K562 (cell line): Measurements from ENCODE around the gene LUC7L. TPM values are rescaled to one million over a fixed set of nuclear protein-coding genes. Genes with fewer than 3 reads are reported as not detected.
A peak's percentile ranks its signal among the peaks of the same experiment; 100 is the strongest.

Experiments used
- ATAC-seq: fragments of 200-7000 bp; cut with Tn5 transposase; 3 replicates; pipeline ENCODE4 v1.9.1; 2020; ENCODE audit warnings: moderate library complexity
- BruUV-seq: library from RNA; stranded (reverse); fragments of 400-500 nt; replicated peaks from 2 replicates; lab custom pipeline; 2021; lab: Mats Ljungman, UMichigan
- CTCF ChIA-PET: fragments of 300-600 bp; formaldehyde crosslinking; extraction: SDS; loops from one replicate; lab custom pipeline; 2021; ENCODE audit warnings: low intra/inter-chr PET ratio; lab: Yijun Ruan, JAX
- POLR2A ChIA-PET: fragments of 300-600, 350-650 bp; sonication (Branson Sonifier 250); formaldehyde crosslinking; extraction: SDS; loops from one replicate; lab custom pipeline; 2021; ENCODE audit warnings: antibody characterized with exemption, inconsistent platforms; lab: Yijun Ruan, JAX
- DNase-seq, 4 experiments: peaks; one replicate each; pipeline versions ENCODE4 v3.0.0 to v3.0.0-alpha.2; 2011 to 2018; ENCODE audit warnings: low spot score in 3 of 4, mixed read lengths in 3 of 4; ENCODE audit errors: extremely low read depth in 1 of 4
- FAIRE-seq: peaks from 2 replicates; lab custom pipeline; 2011; peaks lifted over from hg19 to GRCh38; lab: Jason Lieb, UNC
- H2AFZ ChIP-seq: 2 replicates; pipeline ENCODE4 v1.6.0; 2011; ENCODE audit warnings: low read depth, low read length, control low read depth, inconsistent platforms
- H3K27ac ChIP-seq: fragments of 200-600 bp; 3 replicates; pipeline ENCODE4 v1.8.0; 2011; ENCODE audit warnings: low read depth, mild to moderate bottlenecking, control low read depth, inconsistent platforms, low read length, moderate library complexity, mixed read lengths; ENCODE audit errors: extremely low read depth
- H3K27me3 ChIP-seq, 2 experiments: fragments of 300-600 bp in 1 of 2; 2 replicates in 1 of 2; 3 replicates in 1 of 2; pipeline versions ENCODE4 v1.6.0 to v1.8.0; 2011; ENCODE audit warnings: inconsistent platforms in 2 of 2, low read length in 2 of 2, mild to moderate bottlenecking in 1 of 2, mixed read lengths in 1 of 2, moderate library complexity in 1 of 2; ENCODE audit not compliant: control insufficient read depth in 2 of 2, insufficient read depth in 2 of 2
- H3K36me3 ChIP-seq: fragments of 300-600 bp; 3 replicates; pipeline ENCODE4 v1.8.0; 2011; ENCODE audit warnings: mild to moderate bottlenecking, low read length, inconsistent platforms; ENCODE audit not compliant: control insufficient read depth, insufficient read depth
- H3K4me1 ChIP-seq, 2 experiments: fragments of 200-600 bp in 1 of 2; replicated peaks in 1 of 2; 2 replicates in 1 of 2; 3 replicates in 1 of 2; pipeline versions ENCODE4 v1.5.1 to v1.8.0; 2011; ENCODE audit warnings: inconsistent platforms in 2 of 2, low read length in 2 of 2, mild to moderate bottlenecking in 1 of 2, mixed read lengths in 1 of 2, moderate library complexity in 1 of 2; ENCODE audit not compliant: control insufficient read depth in 2 of 2, insufficient read depth in 2 of 2
- H3K4me2 ChIP-seq: 2 replicates; pipeline ENCODE4 v1.6.1; 2011; ENCODE audit warnings: low read length, control low read depth, inconsistent platforms, mixed read lengths; ENCODE audit not compliant: insufficient read depth
- H3K4me3 ChIP-seq: fragments of 200-600 bp; sonication (generic), shearing (Covaris generic); 2 replicates; pipeline ENCODE4 v1.5.1; 2016; ENCODE audit warnings: control low read depth, inconsistent platforms
- H3K79me2 ChIP-seq: fragments of 200-600 bp; 3 replicates; pipeline ENCODE4 v1.8.0; 2011; ENCODE audit warnings: low read length, inconsistent platforms; ENCODE audit not compliant: control insufficient read depth, insufficient read depth
- H3K9ac ChIP-seq, 2 experiments: 2 replicates each; pipeline versions ENCODE4 v1.6.0 to v1.6.1; 2011; ENCODE audit warnings: low read depth in 2 of 2, low read length in 2 of 2, control low read depth in 1 of 2, inconsistent platforms in 1 of 2, mild to moderate bottlenecking in 1 of 2, mixed read lengths in 1 of 2; ENCODE audit not compliant: insufficient read depth in 1 of 2
- H3K9me1 ChIP-seq: one replicate; pipeline ENCODE4 v1.6.0; 2011; ENCODE audit warnings: inconsistent platforms, mild to moderate bottlenecking, low read length, moderate library complexity; ENCODE audit not compliant: control insufficient read depth, insufficient read depth
- H3K9me3 ChIP-seq: replicated peaks from 2 replicates; pipeline ENCODE4 v1.5.1; 2011; ENCODE audit warnings: low read depth, low read length, inconsistent platforms; ENCODE audit not compliant: control insufficient read depth, insufficient read depth
- H4K20me1 ChIP-seq: replicated peaks from 2 replicates; pipeline ENCODE4 v1.6.1; 2011; ENCODE audit warnings: low read length, inconsistent platforms, mixed read lengths; ENCODE audit not compliant: control insufficient read depth, insufficient read depth
- CEBPB ChIP-seq: fragments of 450-650 bp; IDR thresholded peaks from 2 replicates; pipeline ENCODE4 v1.6.1; 2016; ENCODE audit warnings: missing genetic modification characterization, missing compliant biosample characterization
- SMAD2 ChIP-seq: fragments of 150-350 bp; IDR thresholded peaks from 2 replicates; pipeline ENCODE4 v1.6.1; 2014; ENCODE audit warnings: low read depth, mild to moderate bottlenecking, low read length
- ZNF212 ChIP-seq: fragments of 450-650 bp; formaldehyde crosslinking; IDR thresholded peaks from 2 replicates; pipeline ENCODE4 v1.4.0; 2020; ENCODE audit warnings: mild to moderate bottlenecking
- WGBS: fragments of 100-300 bp; shearing (Covaris generic); methylation state at CpG from one replicate; pipeline ENCODE4 v1.1.6; 2016; ENCODE audit warnings: low coverage, mixed read lengths; ENCODE audit not compliant: insufficient coverage; ENCODE audit errors: missing lambda C conversion rate; 5-methylcytosine and 5-hydroxymethylcytosine counted together
- in situ Hi-C: fragments of 300-500 bp; cut with MboI; formaldehyde crosslinking; loops from 4 replicates; pipeline ENCODE4 v1.15.0; 2018; ENCODE audit warnings: inconsistent platforms, mixed read lengths
- intact Hi-C: fragments of 100-400 bp; cut with micrococcal nuclease; formaldehyde crosslinking; loops from 2 replicates; pipeline ENCODE4 v1.14.2; 2022
- polyA plus RNA-seq, 8 experiments: library from polyadenylated mRNA; depleted of rRNA in 4 of 8; stranded (reverse) in 5 of 8; unstranded in 3 of 8; fragments of >200 nt; fragmentation: Nextera tagmentation in 2 of 8; fragmentation: Illumina TruSeq in 1 of 8; extraction: Ambion mirVana in 2 of 8; extraction: Trizol in 1 of 8; gene quantifications; 2 replicates each; pipeline versions ENCODE4 v1.2.1 to v1.2.3, GENCODE V29; 2011 to 2014; ENCODE audit warnings: inconsistent platforms in 1 of 8, missing spikeins in 1 of 8
- total RNA-seq, 7 experiments: library from RNA; depleted of rRNA in 6 of 7; stranded (reverse); fragments of >200 nt in 6 of 7; fragmentation: Illumina TruSeq in 2 of 7; extraction: Trizol in 2 of 7; gene quantifications; 2 replicates each; pipeline versions ENCODE4 v1.2.1 to v1.2.3, GENCODE V29; 2011 to 2021; ENCODE audit warnings: low replicate concordance in 1 of 7
- TF ChIP-seq, protein P1 (sequence below), 2 experiments: IDR thresholded peaks in 1 of 2; conservative IDR thresholded peaks in 1 of 2; 2 replicates each; pipeline ENCODE4 v1.6.1; 2016; ENCODE audit warnings: low read depth in 2 of 2, mild to moderate bottlenecking in 1 of 2, missing compliant biosample characterization in 1 of 2, missing genetic modification characterization in 1 of 2, moderate library complexity in 1 of 2

LUC7L gene
- total and polyA plus RNA-seq, 9 of the 15 experiments (the other 6 are each of a cell fraction or from before 2014, with no cell fraction given): 1.7 to 93.3 (median 59.5) TPM

DNA sequence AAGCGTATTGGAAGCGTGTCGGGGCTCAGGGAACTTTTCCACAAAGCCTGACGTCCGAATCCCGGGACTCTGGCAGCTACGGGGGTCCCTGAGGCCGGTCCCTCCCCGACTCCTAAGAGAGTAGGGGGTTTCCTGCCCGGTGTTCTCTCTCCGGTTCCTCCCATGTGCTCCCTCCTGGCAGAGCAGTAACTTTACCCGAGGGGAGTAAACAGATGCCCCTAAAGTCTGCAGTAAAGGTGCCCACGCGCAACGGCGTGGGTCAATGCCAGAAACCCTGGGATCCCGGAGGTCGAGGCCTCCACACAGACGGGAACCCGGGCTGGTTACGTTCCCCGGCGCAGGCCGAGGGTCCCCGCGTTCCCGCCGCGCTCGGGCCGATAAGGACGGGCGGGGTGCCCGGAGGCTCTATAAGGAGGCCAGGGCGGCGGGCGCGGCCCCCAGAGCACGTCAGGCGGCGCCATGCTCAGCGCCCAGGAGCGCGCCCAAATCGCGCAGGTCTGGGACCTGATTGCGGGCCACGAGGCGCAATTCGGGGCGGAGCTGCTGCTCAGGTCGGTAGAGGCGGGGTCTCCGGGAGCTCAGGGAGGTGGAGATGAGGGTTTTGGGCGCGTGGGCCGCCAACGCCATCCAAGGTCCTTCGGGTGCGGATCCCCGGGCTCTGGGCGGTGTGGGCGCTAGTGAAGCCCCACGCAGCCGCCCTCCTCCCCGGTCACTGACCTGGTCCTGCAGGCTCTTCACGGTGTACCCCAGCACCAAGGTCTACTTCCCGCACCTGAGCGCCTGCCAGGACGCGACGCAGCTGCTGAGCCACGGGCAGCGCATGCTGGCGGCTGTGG, 63.5 kb downstream of the LUC7L start, which contains the start of gene HBM:
Gene HBM (plus strand): TSS at position 440 of the 836 bp plus-strand sequence. CDS start 20 bp downstream, at position 460.
- peak within 1 kb of the TSS; percentile 74; the same call in 1 of the 2 replicates for H2AFZ ChIP-seq
- intact Hi-C loops: no loop called here

More for the DNA sequence above, 63.5 kb downstream of the LUC7L start, which contains the start of gene HBM:
- ChIA-PET POLR2A (no interaction called here), CTCF (no interaction called here)
- Histone ChIP-seq H3K27me3 (no peaks in the 10 kb centered on the region), H3K9me3 (no peaks in the 10 kb centered on the region), H3K36me3 (no peaks in the 10 kb centered on the region), H3K4me1 (peaks cover 10 to 69% of the 10 kb centered on the region in 2 experiments; a peak in 4 of 5 replicates), H3K4me2 (peak within 1 kb of the TSS; percentile 70), H4K20me1 (no peaks in the 10 kb centered on the region), H3K79me2 (no peaks in the 10 kb centered on the region), H3K27ac (peak within 1 kb of the TSS; percentile 66; the same call in 2 of the 3 replicates), H3K4me3 (peak within 1 kb of the TSS; percentile 35), H3K9ac (peak within 1 kb of the TSS; percentile 59 to 89; a peak in 3 of 4 replicates), H3K9me1 (no peaks in the 10 kb centered on the region)
- DNase-seq: no peak
- no TSS peak for BruUV-seq
- in situ Hi-C loops: no loop called here
- TF ChIP-seq ZNF212 (CRISPR knock-in tag) (no peak), SMAD2 (no peak), CEBPB (tag) (no peak)
- TF ChIP-seq, protein P1, sequence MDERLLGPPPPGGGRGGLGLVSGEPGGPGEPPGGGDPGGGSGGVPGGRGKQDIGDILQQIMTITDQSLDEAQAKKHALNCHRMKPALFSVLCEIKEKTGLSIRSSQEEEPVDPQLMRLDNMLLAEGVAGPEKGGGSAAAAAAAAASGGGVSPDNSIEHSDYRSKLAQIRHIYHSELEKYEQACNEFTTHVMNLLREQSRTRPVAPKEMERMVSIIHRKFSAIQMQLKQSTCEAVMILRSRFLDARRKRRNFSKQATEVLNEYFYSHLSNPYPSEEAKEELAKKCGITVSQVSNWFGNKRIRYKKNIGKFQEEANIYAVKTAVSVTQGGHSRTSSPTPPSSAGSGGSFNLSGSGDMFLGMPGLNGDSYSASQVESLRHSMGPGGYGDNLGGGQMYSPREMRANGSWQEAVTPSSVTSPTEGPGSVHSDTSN (CRISPR knock-in tag; IDR thresholded peaks at IDR 0.05; ENCODE audit: low read depth): no peak
- TF ChIP-seq, protein P1 (tag; conservative IDR thresholded peaks at IDR 0.05; ENCODE audit: low read depth): no peak
- no peak for ATAC-seq
- FAIRE-seq: no peak
- WGBS: 95% methylated on average over 45 of the region's 75 CpGs
